IgD-negative memory B cell (primary cell): ENCODE data around the gene ZNF560. TPM values are rescaled to one million over a fixed set of nuclear protein-coding genes. Genes with fewer than 3 reads are reported as not detected.

ENCODE experiments used
- H3K27ac Mint-ChIP-seq, 3 donors: one replicate each; pipeline ENCODE4 v1.8.0; 2020 to 2022; ENCODE audit warnings: mild to moderate bottlenecking in 3 of 3, mixed read lengths in 3 of 3, moderate library complexity in 1 of 3
- H3K27me3 Mint-ChIP-seq: one replicate; pipeline ENCODE4 v1.8.0; 2021; ENCODE audit warnings: mixed read lengths
- H3K36me3 Mint-ChIP-seq: one replicate; pipeline ENCODE4 v1.8.0; 2020; ENCODE audit warnings: mild to moderate bottlenecking, mixed read lengths
- H3K4me1 Mint-ChIP-seq, 3 donors: one replicate each; pipeline ENCODE4 v1.8.0; 2020 to 2022; ENCODE audit warnings: mixed read lengths in 3 of 3, mild to moderate bottlenecking in 1 of 3
- H3K4me3 Mint-ChIP-seq, 4 donors: one replicate each; pipeline ENCODE4 v1.8.0; 2020 to 2022; ENCODE audit warnings: mild to moderate bottlenecking in 4 of 4, mixed read lengths in 4 of 4, moderate library complexity in 3 of 4
- H3K9me3 Mint-ChIP-seq, 3 donors: one replicate each; pipeline ENCODE4 v1.8.0; 2020 to 2021; ENCODE audit warnings: mixed read lengths in 3 of 3, mild to moderate bottlenecking in 1 of 3
- polyA plus RNA-seq: library from polyadenylated mRNA; unstranded; fragments of 300-500 nt; fragmentation: Illumina TruSeq; gene quantifications from one replicate; pipeline ENCODE4 v1.2.3, GENCODE V29; 2021

ZNF560 gene
- polyA plus RNA-seq, 1 donor from 2014 or later = not detected

DNA sequence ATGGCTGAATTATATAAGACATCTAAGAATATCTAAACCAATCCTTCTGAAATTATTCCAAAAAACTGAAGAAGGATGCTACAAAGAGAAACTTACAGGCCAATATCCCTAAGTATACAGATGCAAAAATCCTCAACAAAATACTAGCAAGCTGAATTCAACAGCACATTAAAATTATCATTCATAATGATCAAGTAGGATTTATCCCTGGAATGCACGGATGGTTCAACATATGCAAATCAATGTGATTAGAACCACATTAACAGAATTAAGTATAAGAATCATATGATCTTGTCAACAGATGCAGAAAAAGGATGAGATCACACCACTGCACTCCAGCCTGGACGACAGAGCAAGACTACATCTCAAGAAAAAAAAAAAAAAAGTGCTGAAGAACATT lies 13.3 kb downstream of the ZNF560 start:
- Mint-ChIP-seq H3K27ac (no peak overlapping the region), H3K4me1 (peaks cover 0 to 2% (median 0%) of the 10 kb centered on the region in 3 donors), H3K27me3 (no peaks in the 10 kb centered on the region), H3K9me3 (peaks cover 5 to 33% (median 28%) of the 10 kb centered on the region in 3 donors), H3K36me3 (no peaks in the 10 kb centered on the region), H3K4me3 (no peak overlapping the region)

DNA sequence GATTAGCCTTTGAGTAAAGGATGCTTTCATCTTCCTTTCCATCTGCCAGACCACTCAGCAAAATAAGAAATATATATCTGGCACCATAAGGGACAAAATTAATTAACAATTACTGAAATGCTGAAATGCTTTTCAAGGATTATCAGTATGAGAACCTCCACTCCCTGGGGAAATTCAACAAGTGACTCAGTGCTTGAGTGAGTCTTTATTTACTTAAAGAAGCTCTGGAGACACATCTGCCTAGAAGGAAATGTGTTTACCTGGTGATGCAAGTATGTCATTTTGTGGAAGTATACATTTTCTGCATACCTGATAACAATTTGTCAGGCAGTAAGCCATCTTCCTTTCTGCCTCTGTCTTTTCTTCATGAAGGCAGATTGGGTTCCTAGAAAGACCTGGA lies 23.4 kb downstream of the ZNF560 start:
- Mint-ChIP-seq H3K4me3 (no peak overlapping the region), H3K4me1 (no peaks in the 10 kb centered on the region)

DNA sequence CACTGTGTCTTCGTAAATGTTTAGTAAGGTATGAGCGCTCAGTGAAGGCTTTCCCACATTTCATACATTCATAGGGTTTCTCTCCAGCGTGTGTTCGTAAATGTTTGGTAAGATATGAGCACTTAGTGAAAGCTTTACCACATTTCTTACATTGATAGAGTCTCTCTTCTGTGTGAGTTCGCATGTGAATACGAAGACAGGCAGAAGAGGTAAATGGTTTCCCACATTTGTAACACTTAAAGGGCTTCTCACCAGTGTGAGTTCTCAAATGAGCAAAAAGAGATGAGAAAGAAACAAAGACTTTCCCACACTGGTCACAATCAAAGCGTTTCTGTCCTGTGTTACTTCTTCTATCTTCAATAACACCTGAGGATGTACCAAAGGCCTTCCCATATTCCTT lies 31.3 kb downstream of the ZNF560 start:
- H3K9me3 Mint-ChIP-seq = peaks cover 10 to 42% (median 22%) of the 10 kb centered on the region in 3 donors

More for the DNA sequence above, 23.4 kb downstream of the ZNF560 start:
- Mint-ChIP-seq H3K27me3 (peaks cover 1% of the 10 kb centered on the region), H3K9me3 (peaks cover 11 to 34% (median 29%) of the 10 kb centered on the region in 3 donors), H3K27ac (no peak overlapping the region), H3K36me3 (peaks cover 1% of the 10 kb centered on the region)

DNA sequence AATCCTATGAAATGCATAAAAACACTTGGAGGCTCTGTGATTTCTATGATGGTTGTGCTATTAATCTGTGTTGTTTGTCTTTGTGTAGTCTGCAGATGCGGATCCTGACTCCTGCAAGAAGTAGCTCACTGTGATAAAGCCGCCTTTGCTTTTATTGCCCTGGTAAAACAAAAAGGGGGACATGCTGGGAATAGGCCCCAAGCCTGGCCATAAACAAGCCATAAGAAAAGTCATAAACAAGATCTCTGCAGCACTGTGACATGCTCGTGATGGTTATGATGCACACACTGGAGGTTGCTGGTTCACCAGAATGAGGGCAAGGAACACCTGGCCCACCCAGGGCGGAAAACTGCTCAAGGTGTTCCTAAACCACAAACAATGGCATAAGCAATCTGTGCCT lies 36.5 kb downstream of the ZNF560 start:
- no peaks in the 10 kb centered on the region for H3K4me1 Mint-ChIP-seq
- H3K4me3 Mint-ChIP-seq = peak overlapping the region in 1 of 4 donors; percentile 18
- H3K9me3 Mint-ChIP-seq = peaks cover 16 to 41% (median 34%) of the 10 kb centered on the region in 3 donors
- H3K27ac Mint-ChIP-seq = no peak overlapping the region
- no peaks in the 10 kb centered on the region for H3K36me3 Mint-ChIP-seq
- peaks cover 2% of the 10 kb centered on the region for H3K27me3 Mint-ChIP-seq

More for the DNA sequence above, 31.3 kb downstream of the ZNF560 start:
- Mint-ChIP-seq H3K4me1 (no peaks in the 10 kb centered on the region), H3K27ac (no peak overlapping the region), H3K4me3 (no peak overlapping the region), H3K27me3 (peaks cover 2% of the 10 kb centered on the region), H3K36me3 (peaks cover 1% of the 10 kb centered on the region)

DNA sequence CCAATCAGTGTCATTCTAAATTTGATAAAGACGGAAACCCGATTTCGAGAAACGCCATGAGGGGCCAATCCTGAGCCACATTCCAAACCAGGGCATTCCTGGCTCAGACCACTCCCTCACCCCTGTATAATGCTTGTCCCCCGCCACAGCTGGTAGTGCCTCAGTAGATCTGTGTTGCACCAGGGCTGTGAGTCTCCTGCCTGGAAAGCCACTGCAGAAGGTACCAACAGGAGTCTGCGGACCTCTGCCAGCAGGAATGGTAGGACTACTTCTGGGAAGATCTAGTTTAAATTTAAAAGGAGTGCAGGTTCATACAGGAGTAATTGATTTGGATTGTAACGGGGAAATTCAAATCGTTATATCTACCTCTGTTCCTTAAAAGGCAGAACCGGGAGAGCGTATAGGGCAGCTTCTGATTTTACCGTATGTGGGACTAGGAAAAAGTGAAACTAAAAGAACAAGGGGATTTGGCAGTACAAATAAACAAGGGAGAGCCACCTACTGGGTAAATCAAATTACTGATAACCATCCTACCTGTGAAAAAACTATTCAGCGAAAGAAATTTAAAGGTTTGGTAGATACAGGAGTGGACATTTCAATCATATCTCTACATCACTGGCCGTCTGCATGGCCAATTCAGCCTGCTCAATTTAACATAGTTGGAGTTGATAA lies 42.3 kb downstream of the ZNF560 start:
- Mint-ChIP-seq H3K4me3 (no peak overlapping the region), H3K4me1 (peaks cover 0 to under 1% (median 0%) of the 10 kb centered on the region in 3 donors), H3K36me3 (no peaks in the 10 kb centered on the region), H3K9me3 (peaks cover 23 to 59% (median 32%) of the 10 kb centered on the region in 3 donors), H3K27ac (no peak overlapping the region), H3K27me3 (no peaks in the 10 kb centered on the region)

DNA sequence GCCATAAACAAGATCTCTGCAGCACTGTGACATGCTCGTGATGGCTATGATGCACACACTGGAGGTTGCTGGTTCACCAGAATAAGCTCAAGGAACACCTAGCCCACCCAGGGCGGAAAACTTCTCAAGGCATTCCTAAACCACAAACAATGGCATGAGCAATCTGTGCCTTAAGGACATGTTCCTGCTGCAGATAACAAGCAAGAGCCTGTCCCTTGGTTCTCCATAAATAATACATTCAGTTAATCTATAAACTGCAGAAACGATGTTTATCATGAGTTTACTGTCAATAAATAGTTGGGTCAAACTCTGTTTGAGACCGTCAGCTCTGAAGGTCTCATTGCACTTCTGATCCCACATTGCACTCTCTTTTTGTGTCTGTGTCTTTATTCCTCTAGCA lies 44.5 kb downstream of the ZNF560 start:
- Mint-ChIP-seq H3K4me3 (no peak overlapping the region), H3K36me3 (peaks cover 3% of the 10 kb centered on the region), H3K4me1 (peaks cover 0 to 2% (median 0%) of the 10 kb centered on the region in 3 donors), H3K27ac (no peak overlapping the region), H3K9me3 (peaks cover 14 to 58% (median 33%) of the 10 kb centered on the region in 3 donors), H3K27me3 (no peaks in the 10 kb centered on the region)

DNA sequence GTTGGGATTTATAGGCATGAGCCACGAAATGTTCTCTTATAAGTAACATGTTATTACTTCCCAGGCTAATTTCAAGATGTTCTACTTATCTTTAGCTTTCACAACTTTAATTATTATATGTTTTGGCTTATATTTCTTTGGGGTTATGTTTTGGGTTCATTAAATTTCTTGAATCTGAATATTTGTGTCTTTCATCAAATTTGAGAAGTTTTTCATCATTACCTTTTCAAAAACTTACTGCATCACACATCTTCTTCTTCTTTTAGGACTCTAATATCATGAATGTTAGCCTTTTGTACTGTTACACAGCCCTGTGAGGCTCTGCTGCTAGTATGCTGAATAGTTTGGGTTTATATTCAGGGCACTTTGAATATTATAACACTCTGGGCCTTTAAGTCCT lies 53.4 kb downstream of the ZNF560 start:
- Mint-ChIP-seq H3K27ac (no peak overlapping the region), H3K9me3 (peaks cover 10 to 36% (median 31%) of the 10 kb centered on the region in 3 donors), H3K4me1 (peaks cover 0 to 2% (median 0%) of the 10 kb centered on the region in 3 donors), H3K27me3 (no peaks in the 10 kb centered on the region), H3K36me3 (peaks cover 9% of the 10 kb centered on the region), H3K4me3 (no peak overlapping the region)

DNA sequence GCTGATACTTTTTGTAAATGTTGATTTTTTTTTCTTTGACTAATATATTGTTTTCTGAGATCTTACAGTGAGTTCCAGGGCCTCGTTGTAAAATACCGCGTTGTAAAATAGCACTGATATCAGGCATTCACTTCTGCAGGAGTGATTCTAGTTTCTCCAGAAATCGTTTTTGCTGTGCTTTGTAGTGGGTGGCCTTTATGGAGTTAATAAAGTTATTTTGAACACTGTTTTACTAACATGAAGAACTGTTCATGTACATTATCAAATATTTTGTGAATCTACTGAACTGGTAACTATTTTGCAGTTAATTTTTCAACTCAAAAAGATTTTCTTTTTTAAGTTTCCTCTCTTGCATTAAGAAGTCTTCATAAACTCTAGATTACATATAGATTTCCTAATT lies 62.1 kb downstream of the ZNF560 start:
- Mint-ChIP-seq H3K36me3 (peaks cover 12% of the 10 kb centered on the region), H3K4me1 (peaks cover 26 to 31% (median 28%) of the 10 kb centered on the region in 3 donors), H3K27me3 (no peaks in the 10 kb centered on the region), H3K27ac (peak overlapping the region; percentile 87 to 96 (median 92)), H3K4me3 (peak overlapping the region; percentile 89 to 97 (median 94)), H3K9me3 (peaks cover 3 to 4% (median 4%) of the 10 kb centered on the region in 3 donors)

DNA sequence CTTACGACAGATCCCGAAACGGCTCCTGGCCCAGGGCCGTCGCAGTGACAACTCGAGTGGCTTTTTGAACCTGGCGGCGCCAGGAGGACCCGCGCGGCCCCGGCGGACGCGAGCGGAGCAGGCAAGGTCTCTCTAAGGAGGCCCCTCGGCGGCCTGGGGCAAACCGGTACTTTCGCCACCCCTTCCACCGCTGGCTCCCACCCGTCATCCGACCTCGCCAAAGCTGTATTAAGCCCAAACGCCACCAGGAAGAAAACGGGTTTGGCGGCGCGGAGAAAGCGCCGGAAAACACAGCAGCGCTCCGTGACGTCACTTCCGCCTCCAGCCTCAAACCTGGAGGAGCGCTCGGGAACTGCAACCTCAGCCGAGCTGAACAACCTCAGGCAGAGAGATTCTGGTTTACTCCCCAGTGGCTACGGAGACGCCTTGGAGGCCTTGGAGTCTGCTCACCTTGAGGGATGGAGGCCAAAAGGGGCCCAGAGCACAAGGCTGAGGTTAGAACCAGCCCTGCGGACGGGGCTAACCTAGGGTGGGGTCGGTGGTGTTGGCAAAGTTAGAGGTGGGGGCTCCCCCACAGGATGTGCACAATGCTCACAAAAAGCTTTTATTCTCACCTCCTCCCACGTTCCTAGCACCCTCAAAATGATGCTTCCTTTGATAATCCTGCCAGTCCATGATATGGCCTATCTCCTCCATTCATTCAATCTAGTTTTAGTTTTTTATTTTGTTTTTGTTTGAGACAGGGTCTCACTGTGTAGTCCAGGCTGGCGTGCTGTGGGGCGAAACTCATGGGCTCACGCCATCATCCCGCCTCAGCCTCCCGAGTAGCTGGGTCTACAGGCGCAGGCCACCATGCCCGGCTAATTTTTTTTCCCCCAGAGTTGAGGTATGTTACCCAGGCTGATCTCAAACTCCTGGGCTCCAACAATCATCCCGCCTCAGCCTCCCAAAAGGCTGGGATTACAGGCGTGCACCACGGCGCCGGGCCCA lies 62.8 kb downstream of the ZNF560 start, which contains the start of gene ZNF266:
Gene ZNF266 (minus strand): TSS at position 295 of the 990 bp plus-strand sequence. CDS start 15,484 bp downstream, outside the sequence.
- Mint-ChIP-seq H3K4me1 (peaks cover 27 to 31% (median 28%) of the 10 kb centered on the region in 3 donors), H3K4me3 (peak within 1 kb of the TSS; percentile 89 to 97 (median 94)), H3K27ac (peak within 1 kb of the TSS; percentile 92 to 96 (median 96))

DNA sequence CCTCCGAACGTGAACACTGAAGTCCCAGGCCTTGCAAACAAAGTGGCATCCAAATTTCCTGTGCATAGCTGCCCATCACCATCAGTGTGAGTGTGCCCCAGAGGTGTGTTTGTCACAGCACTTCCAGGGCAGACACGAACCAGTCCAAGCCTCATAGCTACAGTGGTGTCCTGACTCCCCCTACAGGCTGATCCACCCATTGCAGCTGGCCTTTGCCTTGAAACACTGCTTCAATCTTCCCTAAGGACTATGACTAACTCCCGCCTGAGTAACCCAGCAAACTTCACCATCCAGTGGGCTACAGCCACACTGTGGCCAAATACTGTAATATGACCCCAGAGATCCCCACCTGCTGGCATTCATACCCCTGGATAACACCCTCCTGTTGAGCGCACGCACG lies 66.9 kb downstream of the ZNF560 start:
- no peaks in the 10 kb centered on the region for H3K27me3 Mint-ChIP-seq
- H3K36me3 Mint-ChIP-seq = peaks cover 15% of the 10 kb centered on the region
- peaks cover 25 to 30% (median 28%) of the 10 kb centered on the region in 3 donors for H3K4me1 Mint-ChIP-seq
- no peak overlapping the region for H3K27ac Mint-ChIP-seq
- peaks cover 0 to 9% (median 4%) of the 10 kb centered on the region in 3 donors for H3K9me3 Mint-ChIP-seq
- peak overlapping the region in 1 of 4 donors; percentile 56 for H3K4me3 Mint-ChIP-seq

More for the DNA sequence above, 62.8 kb downstream of the ZNF560 start, which contains the start of gene ZNF266:
- peaks cover 3% of the 10 kb centered on the region in 3 donors for H3K9me3 Mint-ChIP-seq
- peaks cover 12% of the 10 kb centered on the region for H3K36me3 Mint-ChIP-seq
- H3K27me3 Mint-ChIP-seq = no peaks in the 10 kb centered on the region

DNA sequence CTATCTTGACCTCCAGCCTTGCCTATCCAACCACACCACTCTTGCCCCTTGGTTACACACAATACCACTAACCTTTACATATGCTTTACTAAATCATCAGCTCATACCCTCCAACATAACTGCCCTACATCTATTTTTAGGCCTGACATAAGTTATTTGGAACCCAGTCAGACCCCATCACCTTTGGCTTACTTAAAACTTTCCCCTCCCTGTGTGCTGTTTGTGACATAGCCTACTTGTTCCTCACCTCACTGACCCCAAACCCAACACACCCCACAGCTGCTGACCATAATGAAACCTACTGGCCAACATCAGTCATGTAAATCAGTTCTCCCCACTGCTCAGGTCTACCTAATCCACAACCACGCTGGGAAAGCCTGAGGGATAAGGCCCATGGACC lies 68.0 kb downstream of the ZNF560 start:
- Mint-ChIP-seq H3K36me3 (peaks cover 18% of the 10 kb centered on the region), H3K4me3 (no peak overlapping the region), H3K9me3 (peaks cover 0 to 9% (median 4%) of the 10 kb centered on the region in 3 donors), H3K27ac (peak overlapping the region in 1 of 3 donors; percentile 58), H3K27me3 (no peaks in the 10 kb centered on the region), H3K4me1 (peaks cover 18 to 22% (median 22%) of the 10 kb centered on the region in 3 donors)

DNA sequence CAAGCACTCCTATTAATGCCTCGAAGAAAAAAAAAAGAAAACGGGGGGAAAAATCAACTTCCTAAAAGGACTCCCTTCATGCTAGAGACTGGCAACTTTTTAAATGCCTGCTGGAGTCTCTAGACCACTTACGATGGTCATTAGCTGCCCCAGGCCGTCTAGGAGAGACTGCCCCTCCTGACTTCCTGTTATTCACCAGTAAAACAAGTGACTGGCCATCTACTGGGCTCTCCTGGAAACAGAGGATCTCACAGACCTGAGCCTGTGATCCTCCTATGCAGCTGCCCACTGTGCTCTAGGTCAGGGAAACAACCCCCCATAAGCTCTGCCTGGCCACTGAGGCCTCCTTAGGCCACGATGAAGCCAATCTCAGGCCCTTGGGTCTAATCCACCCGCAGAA lies 70.5 kb downstream of the ZNF560 start:
- Mint-ChIP-seq H3K36me3 (peaks cover 30% of the 10 kb centered on the region), H3K4me1 (peaks cover 2 to 10% (median 8%) of the 10 kb centered on the region in 3 donors), H3K4me3 (no peak overlapping the region), H3K27ac (no peak overlapping the region), H3K9me3 (peaks cover 2 to 22% (median 10%) of the 10 kb centered on the region in 3 donors), H3K27me3 (no peaks in the 10 kb centered on the region)
